Caco-2 (cell line): ENCODE results near the gene BICDL2. TPM values are rescaled to one million over a fixed set of nuclear protein-coding genes. Genes with fewer than 3 reads are reported as not detected.
A peak's percentile ranks its signal among the peaks of the same experiment; 100 is the strongest.

Experiments
- BruUV-seq: library from RNA; stranded (reverse); fragments of 400-500 nt; replicated peaks from 2 replicates; lab custom pipeline; 2021; lab: Mats Ljungman, UMichigan
- CTCF ChIA-PET: fragments of 300-600 bp; sonication (Branson Sonifier 250); formaldehyde crosslinking; loops from one replicate; lab custom pipeline; 2022; ENCODE audit warnings: antibody characterized with exemption; lab: Charles Lee
- POLR2A ChIA-PET: fragments of 300-600 bp; sonication (Branson Sonifier 250); formaldehyde crosslinking; loops from one replicate; lab custom pipeline; 2022; ENCODE audit warnings: antibody characterized with exemption; lab: Charles Lee
- DNase-seq, 2 experiments: peaks; one replicate each; pipeline versions ENCODE4 v3.0.0 to v3.0.0-alpha.2; 2020 to 2022
- H3K27me3 ChIP-seq: replicated peaks from 2 replicates; pipeline ENCODE4 v1.6.0; 2011; ENCODE audit warnings: low read length; ENCODE audit not compliant: control insufficient read depth, insufficient read depth
- H3K36me3 ChIP-seq: 2 replicates; pipeline ENCODE4 v1.5.1; 2011; ENCODE audit warnings: low read length; ENCODE audit not compliant: control insufficient read depth, insufficient read depth
- H3K4me1 ChIP-seq: fragments of 250-450 bp; sonication (Bioruptor Pico); 2 replicates; pipeline ENCODE4 v1.5.1; 2020; ENCODE audit warnings: mild to moderate bottlenecking
- H3K4me3 ChIP-seq: 2 replicates; pipeline ENCODE4 v1.5.1; 2011; ENCODE audit warnings: low read depth, mild to moderate bottlenecking, control low read depth, low read length
- H3K9me3 ChIP-seq: fragments of 250-450 bp; sonication (Bioruptor Pico); 2 replicates; pipeline ENCODE4 v1.5.1; 2020; ENCODE audit warnings: mild to moderate bottlenecking, moderate library complexity
- H3K27ac Mint-ChIP-seq: one replicate; pipeline ENCODE4 v1.8.0; 2022; ENCODE audit warnings: mixed read lengths; ENCODE audit not compliant: unreplicated experiment
- H3K27me3 Mint-ChIP-seq: one replicate; pipeline ENCODE4 v1.8.0; 2022; ENCODE audit warnings: mixed read lengths; ENCODE audit not compliant: insufficient read depth, unreplicated experiment
- H3K36me3 Mint-ChIP-seq: one replicate; pipeline ENCODE4 v1.8.0; 2022; ENCODE audit warnings: mild to moderate bottlenecking, mixed read lengths; ENCODE audit not compliant: insufficient read depth, unreplicated experiment
- H3K4me1 Mint-ChIP-seq: one replicate; pipeline ENCODE4 v1.8.0; 2022; ENCODE audit warnings: low read depth, mixed read lengths; ENCODE audit not compliant: unreplicated experiment
- H3K4me3 Mint-ChIP-seq: one replicate; pipeline ENCODE4 v1.8.0; 2022; ENCODE audit warnings: mild to moderate bottlenecking, moderate library complexity, mixed read lengths; ENCODE audit not compliant: unreplicated experiment
- H3K9me3 Mint-ChIP-seq: one replicate; pipeline ENCODE4 v1.8.0; 2022; ENCODE audit warnings: mixed read lengths; ENCODE audit not compliant: unreplicated experiment
- CTCF ChIP-seq, 2 experiments: fragments of 200-600 bp in 1 of 2; IDR thresholded peaks; 1 replicate in 1 of 2; 2 replicates in 1 of 2; pipeline versions ENCODE4 v1.5.1 to v1.8.0; 2011 to 2022; ENCODE audit warnings: antibody characterized with exemption in 1 of 2, control low read depth in 1 of 2, inconsistent platforms in 1 of 2, low read depth in 1 of 2, low read length in 1 of 2, mild to moderate bottlenecking in 1 of 2, moderate library complexity in 1 of 2; ENCODE audit not compliant: insufficient read depth in 1 of 2, severe bottlenecking in 1 of 2, unreplicated experiment in 1 of 2
- intact Hi-C: fragments of 100-400 bp; cut with micrococcal nuclease; formaldehyde crosslinking; loops from one replicate; pipeline ENCODE4 v1.10.0; 2022; ENCODE audit not compliant: unreplicated experiment
- total RNA-seq: library from RNA; stranded (reverse); gene quantifications from 2 replicates; pipeline ENCODE4 v1.2.3, GENCODE V29; 2022

Gene BICDL2
- total RNA-seq, 1 experiment from 2014 or later = 10.6 TPM

- Mint-ChIP-seq H3K9me3 (no peaks in the 10 kb centered on the region), H3K4me3 (peak overlapping the region; percentile 81), H3K36me3 (no peaks in the 10 kb centered on the region), H3K4me1 (no peaks in the 10 kb centered on the region), H3K27ac (peak overlapping the region; percentile 90), H3K27me3 (no peaks in the 10 kb centered on the region)
- ChIA-PET POLR2A (interaction anchor here (1.1 kb wide), 1 partner anchor 75 kb away, joined by 5 read pairs; the partner anchor contains the start of gene ZNF213), CTCF (interaction anchor here (0.6 to 2.7 kb wide), 13 partner anchors 14 to 98 kb away, joined by 3 to 44 read pairs (median 6); partner anchors contain the start of genes TNFRSF12A, ZNF205, ZNF213 and ZSCAN10)
- H3K4me3 ChIP-seq = peak overlapping the region; percentile 91
- no peaks in the 10 kb centered on the region for H3K36me3 ChIP-seq
- no peak for DNase-seq
- TSS peak; percentile 86 for BruUV-seq
- peaks cover 21% of the 10 kb centered on the region for H3K4me1 ChIP-seq
- H3K27me3 ChIP-seq = no peaks in the 10 kb centered on the region
- intact Hi-C loops = loop anchor here (1.0 to 2.0 kb wide), 3 partner anchors 47 to 70 kb away; no protein-coding TSS in a partner anchor
- TF ChIP-seq CTCF (IDR thresholded peaks at IDR 0.05; ENCODE audit: insufficient read depth in 1 of 2, low read depth in 1 of 2, low read length in 1 of 2, severe bottlenecking in 1 of 2, unreplicated experiment in 1 of 2) = no peak
- H3K9me3 ChIP-seq = no peaks in the 10 kb centered on the region
These were observed 23.0 kb upstream of the BICDL2 start for GRCh38 chr16:3059723-3060242.

DNA sequence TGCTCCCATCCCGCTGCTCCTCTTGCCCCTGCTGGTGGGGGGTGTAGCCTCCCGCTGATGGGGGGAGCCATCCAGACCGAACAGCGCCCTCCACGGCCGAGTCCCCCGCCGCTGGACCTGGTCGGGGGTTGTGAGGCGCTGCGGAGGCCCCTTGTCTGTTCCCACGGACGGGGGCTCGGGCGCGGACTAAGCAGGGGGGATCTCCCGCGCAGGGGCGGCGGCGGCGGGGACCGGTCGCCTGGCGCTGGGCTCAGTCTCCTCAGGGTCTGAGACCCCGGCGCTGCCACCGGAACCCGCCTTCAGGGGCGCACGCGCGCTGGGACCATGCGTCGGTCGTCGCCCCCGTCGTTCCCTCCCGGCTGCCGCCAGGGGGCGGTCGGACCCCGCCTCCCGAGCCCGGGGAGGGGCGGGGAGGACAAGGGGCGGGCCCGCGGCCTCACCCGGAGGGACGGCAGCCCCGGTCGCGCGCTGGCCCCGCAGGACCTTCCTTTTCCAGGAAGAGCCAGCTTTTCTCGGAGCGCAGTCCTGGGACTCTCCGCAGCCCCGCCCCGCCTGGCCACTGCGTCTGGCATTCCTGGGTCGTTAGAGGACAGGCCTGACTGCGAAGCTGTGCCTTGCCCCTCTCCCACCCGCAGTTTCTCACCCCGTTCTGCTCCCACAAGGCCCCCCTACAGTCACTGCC lies 22.4 kb upstream of the BICDL2 start:
- no peaks in the 10 kb centered on the region for H3K36me3 ChIP-seq
- ChIA-PET POLR2A (interaction anchor here (0.6 to 1.1 kb wide), 4 partner anchors 36 to 76 kb away, joined by 3 to 11 read pairs (median 6); partner anchors contain the start of gene ZNF213), CTCF (interaction anchor here (0.6 to 2.7 kb wide), 21 partner anchors 12 to 100 kb away, joined by 3 to 44 read pairs (median 5); partner anchors contain the start of genes MMP25, TNFRSF12A, ZNF205 and ZNF213)
- Mint-ChIP-seq H3K9me3 (no peaks in the 10 kb centered on the region), H3K36me3 (no peaks in the 10 kb centered on the region), H3K27ac (peak overlapping the region; percentile 90), H3K4me3 (peak overlapping the region; percentile 81), H3K27me3 (no peaks in the 10 kb centered on the region), H3K4me1 (no peaks in the 10 kb centered on the region)
- TF ChIP-seq CTCF (IDR thresholded peaks at IDR 0.05; ENCODE audit: insufficient read depth in 1 of 2, low read depth in 1 of 2, low read length in 1 of 2, severe bottlenecking in 1 of 2, unreplicated experiment in 1 of 2) = peak; percentile 70 to 93
- H3K27me3 ChIP-seq = no peaks in the 10 kb centered on the region
- peak; percentile 94 to 95 for DNase-seq
- H3K4me1 ChIP-seq = peaks cover 15% of the 10 kb centered on the region
- intact Hi-C loops = loop anchor here (1.0 to 2.0 kb wide), 3 partner anchors 48 to 70 kb away; no protein-coding TSS in a partner anchor
- peak overlapping the region; percentile 91 for H3K4me3 ChIP-seq
- no peaks in the 10 kb centered on the region for H3K9me3 ChIP-seq
- no TSS peak for BruUV-seq
